HS-27A (cell line): ENCODE results near the gene TAF5.
A peak's percentile ranks its signal among the peaks of the same experiment; 100 is the strongest.
"Not testable (repeated sequence)": the region's sequence is repeated elsewhere in the genome, so short reads cannot be mapped to it uniquely, and the experiment has no call there.

Experiments
- DNase-seq: peaks from one replicate; pipeline ENCODE4 v3.0.0-alpha.2; 2012; ENCODE audit warnings: low read depth, missing footprints

The TAF5 gene

GRCh38 chr10:103367782-103368518 is at the start of gene TAF5:
Gene TAF5, plus strand, starts transcription at chr10:103367976. Its CDS starts 14 bp downstream, at chr10:103367990.
- DNase-seq: peak; percentile 67

GRCh38 chr10:103327906-103328305 is 39.9 kb upstream of the TAF5 start:
- no peak for DNase-seq

- DNase-seq: no peak
Measured at GRCh38 chr10:103333934-103334520, 33.7 kb upstream of the TAF5 start.

GRCh38 chr10:103334567-103334966 is 33.2 kb upstream of the TAF5 start:
- DNase-seq: no peak

GRCh38 chr10:103336370-103336769 is 31.4 kb upstream of the TAF5 start:
- no peak for DNase-seq

- no peak for DNase-seq
Measured at GRCh38 chr10:103350175-103350516, 17.6 kb upstream of the TAF5 start.

- no peak for DNase-seq
Measured at GRCh38 chr10:103350517-103351260, 17.1 kb upstream of the TAF5 start, which contains the start of gene PCGF6. Gene PCGF6, minus strand, starts transcription at chr10:103351140. Its CDS starts 74 bp downstream, at chr10:103351066.

GRCh38 chr10:103353281-103353680 is 14.5 kb upstream of the TAF5 start:
- no peak for DNase-seq

- DNase-seq: not testable (repeated sequence)
Measured at GRCh38 chr10:103354567-103354966, 13.2 kb upstream of the TAF5 start.

- no peak for DNase-seq
Measured at GRCh38 chr10:103355906-103356599, 11.7 kb upstream of the TAF5 start.

- DNase-seq: not testable (repeated sequence)
Measured at GRCh38 chr10:103359493-103359892, 8.3 kb upstream of the TAF5 start.

- peak; percentile 0 for DNase-seq
Measured at GRCh38 chr10:103360791-103361190, 7.0 kb upstream of the TAF5 start.

GRCh38 chr10:103367379-103367781 is 396 bp upstream of the TAF5 start:
- DNase-seq: no peak

- DNase-seq: no peak
Measured at GRCh38 chr10:103373544-103373943, 5.8 kb downstream of the TAF5 start.

GRCh38 chr10:103374263-103374662 is 6.5 kb downstream of the TAF5 start:
- DNase-seq: no peak

- DNase-seq: no peak
Measured at GRCh38 chr10:103382769-103383168, 15.0 kb downstream of the TAF5 start.

- DNase-seq: no peak
Measured at GRCh38 chr10:103394180-103394579, 26.4 kb downstream of the TAF5 start.

GRCh38 chr10:103395754-103396066 is 27.9 kb downstream of the TAF5 start:
- DNase-seq: no peak

- DNase-seq: peak; percentile 83
Measured at GRCh38 chr10:103396067-103396788, 28.5 kb downstream of the TAF5 start, which contains the start of the genes ATP5MK and PDCD11. Gene ATP5MK, minus strand, starts transcription at chr10:103396475. Its CDS starts 4,018 bp downstream, at chr10:103392457. Gene PDCD11, plus strand, starts transcription at chr10:103396626. Its CDS starts 1,801 bp downstream, at chr10:103398427.

GRCh38 chr10:103396789-103397087 is 29.0 kb downstream of the TAF5 start:
- DNase-seq: no peak

- no peak for DNase-seq
Measured at GRCh38 chr10:103397191-103397825, 29.5 kb downstream of the TAF5 start.
